Fibroblast of villous mesenchyme (primary cell): ENCODE measurements around the gene FGFR1OP2. TPM values are rescaled to one million over a fixed set of nuclear protein-coding genes. Genes with fewer than 3 reads are reported as not detected.

Experiments
- DNase-seq: peaks from one replicate; pipeline ENCODE4 v3.0.0-alpha.2; 2010; ENCODE audit warnings: low read depth
- H3K4me3 ChIP-seq: 2 replicates; pipeline ENCODE4 v1.5.1; 2011; ENCODE audit warnings: low read depth, mild to moderate bottlenecking, low read length
- CTCF ChIP-seq: IDR thresholded peaks from 2 replicates; pipeline ENCODE4 v1.5.1; 2012; ENCODE audit warnings: low read depth, mild to moderate bottlenecking, low read length; ENCODE audit not compliant: insufficient read depth
- total RNA-seq: library from RNA; depleted of rRNA; stranded (reverse); fragments of >200 nt; gene quantifications from 2 replicates; pipeline ENCODE4 v1.2.3, GENCODE V29; 2012

FGFR1OP2 gene
- total RNA-seq, 1 donor, result 44.0 TPM

GRCh38 chr12:26906704-26907103 is 31.6 kb upstream of the FGFR1OP2 start:
- no peak for TF ChIP-seq CTCF
- no peak overlapping the region for H3K4me3 ChIP-seq
- DNase-seq, result no peak

- TF ChIP-seq CTCF, result peak; percentile 44
- DNase-seq, result peak; percentile 38
- H3K4me3 ChIP-seq, result no peak overlapping the region
These were observed 19.7 kb upstream of the FGFR1OP2 start for GRCh38 chr12:26918321-26919215.

- H3K4me3 ChIP-seq, result no peak overlapping the region
- DNase-seq, result no peak
- no peak for TF ChIP-seq CTCF
These were observed 19.1 kb upstream of the FGFR1OP2 start for GRCh38 chr12:26919216-26919555.

GRCh38 chr12:26921886-26922285 is 16.4 kb upstream of the FGFR1OP2 start:
- DNase-seq, result no peak
- no peak overlapping the region for H3K4me3 ChIP-seq
- no peak for TF ChIP-seq CTCF

- DNase-seq, result no peak
- no peak overlapping the region for H3K4me3 ChIP-seq
- TF ChIP-seq CTCF, result no peak
These were observed 9.6 kb upstream of the FGFR1OP2 start for GRCh38 chr12:26928661-26929060.

GRCh38 chr12:26929590-26929989 is 8.7 kb upstream of the FGFR1OP2 start:
- DNase-seq, result no peak
- no peak for TF ChIP-seq CTCF
- no peak overlapping the region for H3K4me3 ChIP-seq
